ENCODE data around the gene MTFR1L. TPM values are rescaled to one million over a fixed set of nuclear protein-coding genes. Genes with fewer than 3 reads are reported as not detected.

Gene MTFR1L
- total RNA-seq, 1 experiment from 2014 or later: 32.5 TPM

- no peak overlapping the region for H3K23ac ChIP-seq (ENCODE audit: insufficient read length, low read depth, low read length)
- H4K20me1 ChIP-seq (ENCODE audit: control insufficient read depth, insufficient read depth, insufficient read length): no peaks in the 10 kb centered on the region
- H3K27me3 Mint-ChIP-seq (ENCODE audit: low read depth): no peaks in the 10 kb centered on the region
- H2BK20ac ChIP-seq (ENCODE audit: low read depth, low read length, poor library complexity, severe bottlenecking): no peak overlapping the region
- 0 out of 4 replicates have a peak, but pooled peaks cover 3% of the 10 kb centered on the region in 2 experiments for H3K4me1 Mint-ChIP-seq
- H3K18ac ChIP-seq (ENCODE audit: insufficient read length, low read depth, low read length): no peak overlapping the region
- no peak overlapping the region for H3K27ac Mint-ChIP-seq
- no peak overlapping the region for H3K4me3 Mint-ChIP-seq
- H3K9ac ChIP-seq (ENCODE audit: extremely low read depth, insufficient read length, low read length): no peak overlapping the region
- no peak overlapping the region for H2AFZ ChIP-seq (ENCODE audit: low read length)
- no peak overlapping the region for H3T11ph ChIP-seq (ENCODE audit: low read length)
- H4K91ac ChIP-seq (ENCODE audit: insufficient read length, low read depth, low read length): no peak overlapping the region
- H3K9me3 Mint-ChIP-seq: no peaks in the 10 kb centered on the region
- H3K23me2 ChIP-seq (ENCODE audit: insufficient read length, low read depth, low read length, poor library complexity, severe bottlenecking): no peaks in the 10 kb centered on the region
- no peak overlapping the region for H2BK120ac ChIP-seq (ENCODE audit: low read depth, low read length, poor library complexity, severe bottlenecking)
- TF ChIP-seq, protein P1, sequence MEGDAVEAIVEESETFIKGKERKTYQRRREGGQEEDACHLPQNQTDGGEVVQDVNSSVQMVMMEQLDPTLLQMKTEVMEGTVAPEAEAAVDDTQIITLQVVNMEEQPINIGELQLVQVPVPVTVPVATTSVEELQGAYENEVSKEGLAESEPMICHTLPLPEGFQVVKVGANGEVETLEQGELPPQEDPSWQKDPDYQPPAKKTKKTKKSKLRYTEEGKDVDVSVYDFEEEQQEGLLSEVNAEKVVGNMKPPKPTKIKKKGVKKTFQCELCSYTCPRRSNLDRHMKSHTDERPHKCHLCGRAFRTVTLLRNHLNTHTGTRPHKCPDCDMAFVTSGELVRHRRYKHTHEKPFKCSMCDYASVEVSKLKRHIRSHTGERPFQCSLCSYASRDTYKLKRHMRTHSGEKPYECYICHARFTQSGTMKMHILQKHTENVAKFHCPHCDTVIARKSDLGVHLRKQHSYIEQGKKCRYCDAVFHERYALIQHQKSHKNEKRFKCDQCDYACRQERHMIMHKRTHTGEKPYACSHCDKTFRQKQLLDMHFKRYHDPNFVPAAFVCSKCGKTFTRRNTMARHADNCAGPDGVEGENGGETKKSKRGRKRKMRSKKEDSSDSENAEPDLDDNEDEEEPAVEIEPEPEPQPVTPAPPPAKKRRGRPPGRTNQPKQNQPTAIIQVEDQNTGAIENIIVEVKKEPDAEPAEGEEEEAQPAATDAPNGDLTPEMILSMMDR (conservative IDR thresholded peaks at IDR 0.05): no peak
- no peak overlapping the region for H3K4ac ChIP-seq (ENCODE audit: low read depth, low read length)
- H3K4me1 ChIP-seq (ENCODE audit: insufficient read depth, low read length): no peaks in the 10 kb centered on the region
- peaks cover 3% of the 10 kb centered on the region for H3K79me1 ChIP-seq (ENCODE audit: insufficient read depth, low read depth, low read length, poor library complexity, severe bottlenecking)
- no peak overlapping the region for H3K4me2 ChIP-seq (ENCODE audit: insufficient read depth, insufficient read length, low read length)
- no peak overlapping the region for H4K5ac ChIP-seq (ENCODE audit: insufficient read length, low read depth, low read length)
- no peak overlapping the region for H2BK15ac ChIP-seq (ENCODE audit: low read depth, low read length)
- H2BK12ac ChIP-seq (ENCODE audit: insufficient read length, low read depth, low read length): no peak overlapping the region
- peaks cover 23 to 46% (median 45%) of the 10 kb centered on the region in 3 experiments; a peak in 6 of 7 replicates for H3K36me3 Mint-ChIP-seq (ENCODE audit: insufficient read depth in 1 of 3, low read depth in 3 of 3)
- H3K56ac ChIP-seq (ENCODE audit: insufficient read length, low read depth, low read length): no peak overlapping the region
- DNase-seq: no peak
- H3K27me3 ChIP-seq (ENCODE audit: insufficient read depth, low read length): no peaks in the 10 kb centered on the region
- no peaks in the 10 kb centered on the region for H3K9me3 ChIP-seq (ENCODE audit: control insufficient read depth, low read depth, low read length)
- no CpG with 5 or more reads among the region's 3 CpGs for WGBS (ENCODE audit: extremely low coverage, insufficient read length, low lambda C conversion rate)
- no peak overlapping the region for H2AK5ac ChIP-seq (ENCODE audit: insufficient read length, low read length)
- H3K27ac ChIP-seq (ENCODE audit: insufficient read length, low read depth, low read length): no peak overlapping the region
- peaks cover 2% of the 10 kb centered on the region; the same call in 1 of the 2 replicates for H3K79me2 ChIP-seq (ENCODE audit: insufficient read depth, low read length)
- no peak overlapping the region for H2BK5ac ChIP-seq (ENCODE audit: insufficient read length, low read length)
- H3K14ac ChIP-seq (ENCODE audit: insufficient read depth, low read length): no peak overlapping the region
- no peak overlapping the region for H4K8ac ChIP-seq (replicated peaks; ENCODE audit: insufficient read length, low read depth, low read length)
These were observed 16.9 kb downstream of the MTFR1L start for GRCh38 chr1:25836695-25837094.
